Dermis blood vessel endothelial cell (primary cell): ENCODE results near the gene XAB2. TPM values are rescaled to one million over a fixed set of nuclear protein-coding genes. Genes with fewer than 3 reads are reported as not detected.
"Not testable (repeated sequence)": the region's sequence is repeated elsewhere in the genome, so short reads cannot be mapped to it uniquely, and the experiment has no call there.

Experiments
- DNase-seq: peaks from one replicate; pipeline ENCODE4 v3.0.0; 2010
- total RNA-seq: library from RNA; depleted of rRNA; stranded (reverse); fragments of >200 nt; gene quantifications from 2 replicates; pipeline ENCODE4 v1.2.3, GENCODE V29; 2014

XAB2 gene
- total RNA-seq, 1 donor from 2014 or later = 25.2 TPM

DNA sequence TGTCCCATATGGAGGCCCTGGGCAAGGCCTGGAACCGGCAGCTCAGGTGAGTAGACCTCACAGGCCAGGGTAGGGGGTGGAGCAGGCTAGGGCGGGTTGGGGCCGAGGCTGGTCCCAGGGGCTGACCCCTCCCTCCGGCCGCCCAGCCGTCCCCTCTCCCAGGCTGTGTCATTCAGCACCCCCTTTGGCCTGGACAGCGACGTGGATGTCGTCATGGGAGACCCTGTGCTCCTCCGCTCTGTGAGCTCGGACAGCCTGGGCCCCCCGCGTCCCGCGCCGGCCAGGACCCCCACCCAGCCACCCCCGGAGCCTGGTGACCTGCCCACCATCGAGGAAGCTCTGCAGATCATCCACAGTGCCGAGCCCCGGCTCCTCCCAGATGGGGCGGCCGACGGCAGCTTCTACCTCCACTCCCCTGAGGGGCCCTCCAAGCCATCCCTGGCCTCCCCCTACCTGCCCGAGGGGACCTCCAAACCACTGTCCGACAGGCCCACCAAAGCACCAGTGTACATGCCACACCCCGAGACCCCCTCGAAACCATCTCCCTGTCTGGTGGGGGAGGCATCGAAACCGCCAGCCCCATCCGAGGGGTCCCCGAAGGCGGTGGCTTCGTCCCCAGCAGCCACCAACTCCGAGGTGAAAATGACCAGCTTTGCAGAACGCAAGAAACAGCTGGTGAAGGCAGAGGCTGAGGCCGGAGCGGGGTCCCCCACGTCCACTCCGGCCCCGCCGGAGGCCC, 17.6 kb downstream of the XAB2 start:
- no peak for DNase-seq

DNA sequence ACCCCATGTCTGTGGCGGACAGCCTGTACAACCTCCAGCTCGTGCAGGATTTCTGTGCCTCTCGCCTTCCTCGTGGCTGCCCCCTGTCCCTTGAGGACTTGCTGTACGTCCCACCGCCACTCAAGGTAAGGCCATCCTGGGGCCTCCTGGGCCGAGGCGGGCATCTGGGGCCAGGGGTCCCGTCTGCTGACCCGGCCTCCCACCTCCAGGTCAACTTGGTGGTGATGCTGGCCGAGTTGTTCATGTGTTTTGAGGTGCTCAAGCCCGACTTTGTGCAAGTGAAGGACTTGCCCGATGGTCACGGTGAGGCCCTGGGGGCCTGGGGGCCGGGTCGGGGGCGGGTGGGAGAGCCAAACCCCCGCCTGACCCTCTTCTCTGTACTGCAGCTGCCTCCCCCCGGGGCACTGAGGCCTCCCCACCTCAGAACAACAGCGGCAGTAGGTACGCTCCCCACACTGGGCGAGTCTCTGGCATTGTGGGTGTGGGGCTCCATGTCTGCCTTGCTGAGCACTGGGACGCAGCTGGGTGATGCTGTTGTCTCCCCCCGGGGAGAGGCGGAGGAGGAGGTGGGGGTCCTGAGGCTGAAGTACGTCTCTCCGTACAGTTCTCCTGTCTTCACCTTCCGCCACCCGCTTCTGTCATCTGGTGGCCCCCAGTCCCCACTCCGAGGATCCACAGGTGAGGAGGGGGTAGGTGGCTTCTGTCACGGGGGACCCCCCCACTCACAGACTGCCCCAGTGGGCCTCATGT, 18.7 kb downstream of the XAB2 start:
- no peak for DNase-seq

DNA sequence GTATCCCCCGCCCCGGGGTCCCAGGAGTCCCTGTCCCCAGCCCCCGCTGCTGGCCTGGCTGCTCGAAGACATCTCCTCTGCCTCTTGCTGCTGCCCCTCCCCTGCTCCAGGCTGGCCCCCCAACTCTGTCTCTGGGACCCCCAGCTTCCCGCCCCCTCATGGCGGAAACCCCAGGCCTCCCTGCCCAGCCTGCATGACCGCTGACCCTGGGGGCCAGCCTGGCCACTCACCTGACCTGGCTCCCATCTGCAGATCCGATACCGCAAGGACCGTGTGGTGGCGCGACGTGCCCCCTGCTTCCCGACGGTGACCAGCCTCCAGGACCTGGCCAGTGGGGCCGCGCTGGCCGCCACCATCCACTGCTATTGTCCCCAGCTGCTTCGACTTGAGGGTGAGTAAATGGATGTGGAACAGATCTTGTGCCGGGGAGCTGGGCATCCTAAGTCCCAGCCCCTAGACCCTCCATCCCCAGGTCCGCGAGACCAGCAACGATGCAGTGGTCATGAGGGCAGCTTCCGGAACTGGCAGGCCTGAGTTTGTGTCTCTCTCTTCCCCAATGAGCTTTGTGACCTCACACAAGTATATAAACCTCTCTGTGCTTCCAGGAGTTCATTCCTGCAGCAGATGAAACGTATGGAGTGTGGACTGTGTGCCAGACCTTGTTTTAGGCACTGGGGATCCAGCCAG, 21.3 kb downstream of the XAB2 start:
- no peak for DNase-seq

DNA sequence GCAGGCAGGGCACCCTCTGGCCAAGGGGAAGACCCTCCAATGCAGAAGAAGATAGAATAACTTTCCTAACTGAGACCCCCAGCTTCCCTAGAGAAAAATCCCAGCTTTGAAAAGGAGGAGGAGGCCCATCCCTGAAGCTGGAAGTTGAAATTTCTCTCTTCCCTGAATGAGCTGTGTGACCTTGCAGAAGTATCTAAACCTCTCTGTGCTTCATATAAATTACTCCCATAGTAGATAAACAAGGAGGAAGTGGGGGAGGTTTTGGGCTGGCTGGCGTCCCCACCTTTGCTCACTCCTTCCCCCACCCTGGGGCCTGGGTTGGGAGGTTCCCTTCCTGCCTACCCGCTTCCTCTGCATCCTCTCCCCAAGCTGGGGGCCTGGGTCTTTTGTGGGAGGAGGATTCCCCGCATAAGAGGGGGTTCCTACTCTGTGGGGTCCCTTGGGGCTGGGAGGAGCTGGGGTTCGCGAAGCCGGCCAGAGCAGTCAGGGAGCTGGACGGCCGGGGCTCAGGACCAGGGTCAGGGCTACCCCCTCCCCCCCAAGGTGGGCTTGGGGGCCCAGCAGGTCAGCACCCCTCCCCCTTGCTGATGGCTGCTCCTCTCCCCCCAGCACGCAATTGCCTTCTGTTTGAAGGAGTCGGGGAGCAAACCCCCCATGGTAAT, 22.0 kb downstream of the XAB2 start:
- DNase-seq = no peak

DNA sequence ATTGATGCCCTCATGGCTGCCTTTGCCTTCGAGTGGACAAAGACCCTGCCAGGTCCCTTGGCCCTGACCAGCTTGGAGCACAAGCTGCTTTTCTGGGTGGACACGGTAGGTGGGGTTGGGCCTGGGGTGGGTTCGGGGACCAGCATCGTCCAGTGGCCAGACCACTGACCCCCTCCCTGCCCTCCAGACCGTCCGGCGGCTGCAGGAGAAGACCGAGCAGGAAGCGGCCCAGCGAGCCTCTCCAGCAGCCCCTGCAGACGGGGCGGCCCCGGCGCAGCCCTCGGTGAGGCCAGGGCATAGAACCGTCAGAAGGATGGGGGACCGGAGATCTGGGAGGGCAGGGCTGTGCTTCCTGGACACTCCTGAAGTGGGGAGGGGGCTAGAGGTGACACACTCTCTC, 23.1 kb downstream of the XAB2 start:
- DNase-seq = no peak

DNA sequence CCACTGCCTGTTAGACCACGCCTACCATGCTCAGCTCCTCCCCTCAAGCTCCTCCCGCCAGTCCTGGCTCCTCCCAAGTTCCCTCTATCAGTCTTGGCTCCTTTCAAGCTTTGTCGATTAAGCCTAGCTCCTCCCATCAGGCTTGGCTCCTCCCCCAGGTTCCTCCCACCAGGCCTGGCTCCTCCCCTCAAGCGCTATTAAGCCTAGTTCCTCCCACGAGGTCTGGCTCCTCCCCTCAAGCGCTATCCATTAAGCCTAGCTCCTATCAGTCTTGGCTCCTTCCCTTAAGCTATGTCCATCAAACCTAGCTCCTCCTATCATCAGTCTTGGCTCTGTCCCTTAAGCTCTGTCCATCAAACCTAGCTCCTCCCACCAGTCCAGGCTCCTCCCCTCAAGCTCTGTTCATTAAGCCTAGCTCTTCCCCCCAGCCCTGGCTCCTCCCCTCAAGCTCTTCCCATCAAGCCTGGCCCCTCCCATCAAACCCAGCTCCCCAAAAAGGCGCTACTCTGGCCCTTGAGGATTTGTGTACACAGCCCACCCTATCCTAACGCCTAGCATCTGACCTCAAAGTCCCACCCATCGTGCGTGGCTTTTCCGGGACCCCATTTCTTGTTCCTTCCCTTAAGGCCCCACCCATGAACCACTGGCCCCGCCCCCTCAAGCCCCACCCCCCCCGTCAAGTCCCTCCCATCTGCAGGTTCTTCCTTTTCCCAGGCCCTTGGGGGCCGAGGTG, 23.7 kb downstream of the XAB2 start:
- DNase-seq = peak; percentile 43

DNA sequence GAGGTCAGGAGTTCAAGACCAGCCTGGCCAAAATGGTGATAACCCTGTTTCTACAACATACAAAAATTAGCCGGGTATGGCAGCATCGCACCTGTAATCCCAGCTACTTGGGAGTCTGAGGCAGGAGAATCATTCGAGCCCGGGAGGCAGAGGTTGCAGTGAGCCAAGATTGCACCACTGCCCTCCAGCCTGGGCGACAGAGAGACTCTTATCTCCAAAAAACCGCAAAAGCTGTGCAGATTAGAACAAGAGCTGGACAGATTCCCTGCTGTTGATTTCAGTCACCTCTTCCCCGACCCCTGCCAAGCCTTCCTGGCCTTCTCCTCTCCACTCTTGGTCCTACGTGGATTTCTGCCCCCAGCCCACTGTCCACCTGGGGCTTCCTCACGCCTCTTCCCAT, 25.4 kb downstream of the XAB2 start:
- no peak for DNase-seq

DNA sequence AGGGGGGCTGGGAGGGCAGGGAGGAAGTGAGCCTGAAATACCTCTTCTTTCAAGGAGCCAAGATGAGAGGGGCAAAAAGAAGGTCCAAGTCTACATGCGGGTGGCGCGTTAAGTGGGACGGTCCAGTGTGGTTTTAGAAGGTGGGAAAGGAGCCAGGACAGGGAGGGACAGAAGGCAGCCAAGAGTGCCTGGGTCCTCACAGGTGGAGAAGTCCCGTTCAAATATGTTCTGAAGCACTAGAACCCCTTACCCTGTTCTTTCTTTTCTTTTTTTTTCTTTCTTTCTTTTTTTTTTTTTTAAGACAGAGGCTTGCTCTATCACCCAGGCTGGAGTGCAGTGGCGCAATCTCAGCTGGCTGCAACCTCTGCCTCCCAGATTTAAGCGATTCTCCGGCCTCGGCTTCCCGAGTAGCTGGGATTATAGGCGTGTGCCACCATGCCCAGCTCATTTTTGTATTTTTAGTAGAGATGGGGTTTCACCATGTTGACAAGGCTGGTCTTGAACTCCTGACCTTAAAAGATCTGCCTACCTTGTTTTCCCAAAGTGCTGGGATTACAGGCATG, 26.3 kb downstream of the XAB2 start:
- DNase-seq = no peak

DNA sequence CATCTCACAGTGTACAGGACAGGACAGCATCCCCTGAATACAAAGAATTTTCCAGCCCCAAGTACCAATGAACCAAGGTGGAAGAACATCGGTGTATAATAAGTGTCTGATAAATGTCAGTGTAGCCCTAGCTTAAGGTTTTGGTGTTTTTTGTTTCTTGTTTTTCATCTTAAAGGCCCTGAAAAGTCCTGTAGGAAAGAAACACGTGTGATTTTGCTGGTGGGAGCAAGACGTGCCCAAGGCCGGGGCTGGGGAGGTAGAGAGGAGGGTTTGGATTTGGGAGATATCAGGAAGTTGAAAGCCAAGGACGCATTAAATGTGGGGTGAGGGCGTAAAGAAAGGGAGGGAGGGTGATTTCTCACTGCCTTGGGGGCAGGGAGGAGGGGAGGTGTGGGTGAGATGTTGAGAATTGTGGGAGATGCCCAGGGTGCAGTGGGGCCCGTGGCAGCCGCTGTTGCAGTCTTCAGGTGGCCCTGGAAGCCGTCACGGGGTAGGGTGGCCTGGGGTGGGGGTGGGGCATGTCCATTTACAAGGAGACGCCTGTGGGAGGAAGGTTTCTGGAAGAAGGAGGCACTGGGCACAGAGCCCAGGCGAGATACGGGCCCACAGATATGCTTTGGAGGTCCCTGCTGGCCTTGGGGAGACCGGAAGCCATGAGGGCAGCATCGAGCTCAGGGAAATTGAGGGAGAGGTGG, 27.0 kb downstream of the XAB2 start:
- no peak for DNase-seq

DNA sequence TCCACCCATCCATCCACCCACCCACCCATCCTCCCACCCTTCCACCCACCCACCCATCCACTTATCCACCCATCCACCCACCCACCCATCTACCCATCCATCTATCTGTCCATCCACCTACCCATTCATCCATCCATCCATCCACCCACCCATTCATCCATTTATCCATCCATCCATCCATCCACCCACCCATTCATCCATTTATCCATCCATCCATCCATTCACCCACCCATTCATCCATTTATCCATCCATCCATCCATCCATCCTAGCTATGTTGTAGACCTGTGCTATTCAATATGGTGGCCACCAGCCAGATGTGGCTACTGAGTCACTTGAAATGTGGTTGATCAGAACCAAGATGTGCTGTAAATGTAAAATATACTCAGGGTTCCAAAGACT, 28.6 kb downstream of the XAB2 start:
- DNase-seq = no peak

DNA sequence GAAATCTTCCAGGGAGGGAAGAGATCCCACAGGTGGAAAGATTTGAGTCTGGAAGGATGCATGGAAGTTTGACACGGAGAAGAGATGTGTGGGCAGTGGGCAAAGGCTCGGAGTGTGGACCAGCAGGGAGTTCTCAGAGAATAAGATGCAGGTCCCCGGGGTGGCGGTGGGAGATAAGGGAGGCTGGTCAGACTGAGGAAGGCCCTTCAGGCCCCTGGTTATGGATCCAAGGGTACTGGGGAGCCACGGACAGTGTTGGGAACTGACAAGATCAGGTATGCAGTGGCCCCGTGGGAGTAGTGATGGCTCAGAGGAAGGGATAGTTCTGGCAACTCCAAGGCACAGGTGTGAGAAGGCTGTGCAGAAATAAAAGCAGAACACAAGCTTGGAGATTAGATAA, 31.2 kb downstream of the XAB2 start:
- DNase-seq = no peak

DNA sequence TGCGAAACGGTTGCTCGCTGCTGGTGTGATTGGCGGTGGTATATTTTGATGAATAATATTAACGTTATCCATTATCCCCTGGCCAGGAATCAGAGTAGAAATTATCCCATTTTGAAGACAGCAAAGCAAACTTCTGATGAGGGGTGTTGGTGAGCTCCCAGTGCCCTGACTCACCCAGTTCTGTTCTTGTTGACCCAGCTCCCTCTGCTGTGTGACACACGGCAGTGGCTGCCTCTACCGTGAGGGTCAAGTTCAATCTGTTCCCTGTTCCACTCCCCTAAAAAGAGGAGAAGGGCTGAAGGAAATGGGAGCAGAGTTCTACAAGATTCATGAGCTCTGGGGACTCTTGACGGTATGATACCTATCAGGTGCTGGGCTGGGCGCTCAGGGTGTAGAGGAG, 31.7 kb downstream of the XAB2 start:
- DNase-seq = no peak

DNA sequence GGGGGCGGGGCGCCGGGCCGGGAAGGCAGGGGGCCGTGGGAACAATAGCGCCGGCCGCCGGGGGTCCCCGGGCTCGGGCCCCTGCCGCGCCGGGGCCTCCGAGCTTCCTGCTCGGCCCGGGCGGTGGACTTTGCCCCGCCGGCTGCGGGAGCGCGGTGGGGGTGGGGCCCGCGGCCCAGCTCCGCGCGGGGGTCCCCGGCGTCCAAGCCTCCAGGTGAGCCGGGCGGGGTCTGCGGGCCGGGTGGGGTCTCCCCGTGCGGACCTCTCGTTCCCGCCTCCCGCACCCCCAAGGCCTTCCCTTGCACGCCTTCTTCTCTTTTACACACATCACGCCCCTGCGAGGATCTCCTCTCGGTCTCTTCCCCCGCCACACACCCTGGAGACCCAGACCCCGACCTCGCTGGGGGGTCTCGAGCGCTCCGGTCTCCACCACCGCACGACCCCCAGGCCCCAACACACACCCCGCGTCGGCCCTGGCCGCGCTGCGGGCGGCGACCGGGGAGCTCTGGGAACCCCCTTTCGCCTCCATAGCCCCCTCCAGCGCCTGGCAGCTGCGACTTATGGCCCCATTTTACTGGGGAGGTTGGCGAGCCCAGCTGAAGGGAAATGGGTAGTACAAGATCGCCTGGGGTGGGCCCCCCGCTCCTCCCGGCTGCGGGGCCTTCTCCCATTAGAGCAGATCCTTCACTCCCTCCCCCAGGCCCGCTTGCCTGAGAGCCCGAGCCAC, 33.0 kb downstream of the XAB2 start:
- no peak for DNase-seq

DNA sequence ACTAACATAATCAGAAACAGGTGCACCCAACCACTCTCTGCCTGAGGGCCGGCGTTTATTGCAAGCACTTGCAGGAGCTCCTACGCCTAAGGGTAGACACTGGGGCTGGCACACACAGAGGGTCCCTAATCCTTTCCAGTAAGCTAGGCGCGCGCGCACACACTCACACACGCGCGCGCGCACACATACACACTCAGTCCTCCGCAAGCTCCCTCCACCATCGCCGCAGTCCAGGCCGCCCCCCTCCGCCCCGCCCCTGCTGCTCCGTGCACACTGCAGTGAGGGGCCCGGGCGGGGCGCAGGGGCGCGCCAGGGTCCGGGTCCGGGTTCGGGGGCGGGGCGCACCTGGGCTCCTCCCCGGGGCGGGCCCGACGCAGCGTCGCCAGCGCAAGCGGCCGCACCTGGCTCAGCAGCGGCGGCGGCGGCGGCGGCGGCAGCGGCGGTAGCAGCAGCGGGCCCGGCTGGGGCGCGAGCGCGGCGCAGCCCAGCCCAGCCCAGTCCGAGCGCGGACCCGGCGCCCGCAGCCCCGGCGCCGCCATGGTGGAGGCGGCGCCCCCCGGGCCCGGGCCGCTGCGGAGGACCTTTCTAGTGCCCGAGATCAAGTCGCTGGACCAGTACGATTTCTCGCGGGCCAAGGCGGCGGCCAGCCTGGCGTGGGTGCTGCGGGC, 33.7 kb downstream of the XAB2 start, which contains the start of gene CAMSAP3:
TSS of gene CAMSAP3 (plus strand) at position 398 of the 668 bp plus-strand sequence. CDS start at position 538, 140 bp downstream.
- DNase-seq = no peak

DNA sequence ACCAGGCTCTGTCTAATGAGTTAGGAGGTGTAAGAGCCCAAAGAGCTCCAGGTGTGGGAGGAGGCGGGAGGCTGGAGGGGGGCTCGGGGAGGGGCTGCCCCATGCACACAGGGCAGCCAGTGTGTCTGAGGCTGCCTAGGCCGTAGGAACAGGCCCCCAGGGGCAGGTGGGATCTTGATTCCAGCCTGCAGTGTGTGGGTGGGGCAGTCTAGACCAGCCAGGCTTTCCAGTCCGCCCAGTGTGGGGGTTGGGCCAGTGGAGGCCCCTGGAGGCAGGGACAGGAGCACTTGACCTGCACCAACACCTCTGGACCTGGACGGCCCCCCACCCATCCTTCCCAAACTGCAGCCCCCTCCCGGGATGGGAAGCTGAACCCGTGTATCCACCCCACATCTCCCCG, 39.1 kb downstream of the XAB2 start:
- DNase-seq = no peak

DNA sequence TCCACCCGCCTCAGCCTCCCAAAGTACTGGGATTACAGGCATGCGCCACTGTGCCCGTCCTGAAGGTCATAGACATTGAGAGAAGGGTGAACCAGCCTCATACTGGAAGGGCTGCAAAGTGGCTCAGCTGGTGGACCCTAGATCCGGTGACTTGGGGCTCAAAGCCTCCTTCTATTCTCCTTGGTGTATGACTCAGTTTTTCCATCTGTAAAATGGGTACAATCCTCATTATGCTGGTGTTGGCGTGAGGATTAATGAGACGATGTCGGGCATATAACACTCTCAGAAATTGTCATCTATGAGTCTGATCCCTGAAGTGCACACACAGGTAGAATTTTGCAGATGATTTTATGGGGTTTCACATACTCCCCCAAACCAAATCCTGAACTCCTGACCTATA, 39.5 kb downstream of the XAB2 start:
- DNase-seq = no peak

DNA sequence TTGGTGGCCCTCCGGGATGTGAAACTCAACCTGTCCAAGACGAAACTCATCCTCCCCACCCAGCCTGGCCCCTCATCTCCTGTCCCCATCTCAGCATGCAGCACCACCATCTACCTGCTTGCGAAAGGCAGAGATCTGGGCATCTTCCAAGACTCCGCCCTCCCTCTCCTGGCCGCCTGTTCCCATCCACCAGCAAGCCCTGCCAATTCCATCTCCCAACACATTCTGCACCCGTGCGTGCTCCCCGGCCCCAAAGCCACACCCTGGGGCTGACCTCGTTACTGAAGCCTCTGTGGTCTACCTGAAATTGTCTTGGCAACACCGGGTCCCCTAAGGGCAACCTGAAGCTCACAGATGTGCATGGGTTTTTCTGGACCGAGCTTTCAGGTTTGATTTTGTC, 46.9 kb downstream of the XAB2 start:
- DNase-seq = no peak

DNA sequence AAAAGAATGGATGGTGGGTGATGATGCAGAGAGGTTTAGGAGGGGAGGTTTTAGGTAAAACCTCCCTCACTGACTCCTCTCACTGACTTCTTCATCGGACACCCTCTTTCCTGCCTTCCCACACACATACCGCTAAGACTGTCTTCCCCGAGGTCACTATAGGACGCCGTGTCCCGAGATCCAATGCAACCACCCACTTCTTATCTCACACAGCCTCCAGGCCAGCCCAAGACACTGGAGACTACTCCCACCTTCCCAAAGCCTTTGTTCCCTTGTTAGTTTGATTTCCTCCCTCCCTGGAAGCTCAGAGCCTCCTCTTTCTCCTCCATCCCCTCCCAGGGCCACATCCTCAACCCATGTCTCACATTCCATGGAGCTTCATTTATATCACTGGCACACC, 50.2 kb downstream of the XAB2 start:
- no peak for DNase-seq

DNA sequence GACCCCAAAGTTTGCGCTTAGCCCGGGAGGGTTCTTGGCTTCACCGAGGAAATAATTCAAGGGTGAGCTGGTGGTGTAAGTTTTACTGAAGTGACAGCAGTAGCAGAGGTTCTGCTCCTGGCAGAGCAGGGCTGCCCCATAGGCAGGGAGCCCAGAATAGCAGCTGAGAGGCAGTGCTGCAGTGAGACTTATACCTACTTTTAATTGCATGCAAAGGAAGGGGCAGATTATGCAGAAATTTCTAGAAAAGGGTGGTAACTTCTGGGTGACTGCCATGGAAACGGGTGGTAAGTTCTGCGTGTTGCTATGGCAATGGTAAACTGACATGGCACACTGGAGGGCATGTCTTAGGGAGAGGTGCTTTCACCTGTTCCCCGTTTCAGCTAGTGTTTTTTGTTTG, 51.2 kb downstream of the XAB2 start:
- no peak for DNase-seq

DNA sequence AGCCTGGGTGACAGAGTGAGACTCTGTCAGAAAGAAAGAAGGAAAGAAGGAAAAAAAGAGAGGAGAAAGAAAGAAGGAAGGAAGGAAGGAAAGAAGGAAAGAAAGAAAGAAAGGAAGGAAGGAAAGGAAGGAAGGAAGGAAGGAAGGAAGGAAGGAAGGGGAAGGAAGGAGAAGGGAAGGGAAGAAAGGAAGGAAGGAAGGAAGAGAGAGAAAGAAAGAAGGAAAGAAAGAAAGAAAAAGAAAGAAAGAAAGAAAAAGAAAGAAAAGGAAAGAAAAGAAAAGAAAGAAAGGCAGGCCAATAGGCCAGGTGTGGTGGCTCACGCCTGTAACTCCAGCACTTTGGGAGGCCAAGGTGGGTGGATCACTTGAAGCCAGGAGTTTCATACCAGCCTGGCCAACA, 51.9 kb downstream of the XAB2 start:
- DNase-seq = not testable (repeated sequence)
